Tibial nerve (tissue), 4 donors: ENCODE measurements around the gene ZNRF1. TPM values are rescaled to one million over a fixed set of nuclear protein-coding genes. Genes with fewer than 3 reads are reported as not detected.
"Not testable (repeated sequence)": the region's sequence is repeated elsewhere in the genome, so short reads cannot be mapped to it uniquely, and the experiment has no call there.

ENCODE experiments used
- DNase-seq, 2 donors: peaks; one replicate each; pipeline ENCODE4 v3.0.0-alpha.2; 2019; ENCODE audit warnings: low spot score in 2 of 2
- H3K27ac ChIP-seq, 4 donors: fragments of 200-600 bp; sonication (generic) in 3 of 4; one replicate each; pipeline ENCODE4 v1.5.1; 2017 to 2019; ENCODE audit warnings: mild to moderate bottlenecking in 1 of 4
- H3K27me3 ChIP-seq, 2 donors: fragments of 200-600 bp; sonication (generic) in 1 of 2; one replicate each; pipeline versions ENCODE4 v1.5.1 to v1.6.0; 2017 to 2019
- H3K36me3 ChIP-seq, 3 donors: fragments of 200-600 bp; sonication (generic); one replicate each; pipeline ENCODE4 v1.5.1; 2018 to 2019
- H3K4me1 ChIP-seq, 4 donors: fragments of 200-600 bp; sonication (generic) in 3 of 4; one replicate each; pipeline ENCODE4 v1.5.1; 2017 to 2019
- H3K4me3 ChIP-seq, 4 donors: fragments of 200-600 bp; sonication (generic) in 3 of 4; one replicate each; pipeline ENCODE4 v1.5.1; 2017 to 2019; ENCODE audit warnings: mild to moderate bottlenecking in 1 of 4, moderate library complexity in 1 of 4
- H3K9me3 ChIP-seq, 4 donors: fragments of 200-600 bp; sonication (generic) in 3 of 4; one replicate each; pipeline ENCODE4 v1.5.1; 2017 to 2019
- CTCF ChIP-seq, 5 experiments: fragments of 200-600 bp in 3 of 5; fragments of 450-650 bp in 2 of 5; sonication (generic) in 3 of 5; IDR thresholded peaks; one replicate each; pipeline ENCODE4 v1.5.1; 2016 to 2019; ENCODE audit warnings: antibody characterized with exemption in 5 of 5, mild to moderate bottlenecking in 3 of 5, moderate library complexity in 2 of 5
- EP300 ChIP-seq, 2 donors: sonication (generic); formaldehyde crosslinking; IDR thresholded peaks; one replicate each; pipeline ENCODE4 v1.6.1; 2017; ENCODE audit warnings: antibody characterized with exemption in 2 of 2, mild to moderate bottlenecking in 1 of 2
- POLR2A ChIP-seq, 2 donors: fragments of 450-650 bp; IDR thresholded peaks; one replicate each; pipeline ENCODE4 v1.6.1; 2017; ENCODE audit warnings: antibody characterized with exemption in 2 of 2, mild to moderate bottlenecking in 2 of 2, moderate library complexity in 2 of 2
- WGBS, 2 donors: methylation state at CpG; one replicate each; pipeline ENCODE4 v1.1.5; 2018; 5-methylcytosine and 5-hydroxymethylcytosine counted together
- total RNA-seq, 4 donors: library from RNA; depleted of rRNA; stranded (reverse); fragments of >200 nt; gene quantifications; one replicate each; pipeline ENCODE4 v1.1.0, GENCODE V29; 2016

Gene ZNRF1
- total RNA-seq, 4 donors from 2014 or later: 10.3 to 31.4 (median 14.7) TPM

GRCh38 chr16:75087375-75087979 lies 88.7 kb downstream of the ZNRF1 start:
- DNase-seq: no peak

DNA sequence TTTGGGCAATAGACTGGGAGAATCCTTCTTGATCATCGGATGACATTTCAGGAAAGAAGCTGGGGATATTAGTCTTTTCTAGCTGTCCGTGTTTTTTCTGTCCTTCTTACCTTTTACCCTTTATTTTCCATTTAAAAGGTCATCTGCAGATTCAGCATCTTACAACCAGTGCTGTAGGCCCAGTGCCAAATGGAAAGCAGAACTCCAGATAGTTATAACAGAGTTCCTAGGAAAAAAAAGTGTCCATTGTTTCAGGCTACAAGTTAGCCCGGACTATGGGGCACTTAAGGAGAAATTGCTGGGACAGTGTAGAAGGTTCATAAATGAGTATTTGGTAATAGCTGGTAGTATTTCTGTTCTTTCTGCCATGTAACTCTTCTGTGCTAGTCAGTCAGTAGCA lies 89.4 kb downstream of the ZNRF1 start:
- no peak for TF ChIP-seq POLR2A (IDR thresholded peaks at IDR 0.05)
- TF ChIP-seq CTCF (IDR thresholded peaks at IDR 0.05): no peak
- no peak for TF ChIP-seq EP300 (IDR thresholded peaks at IDR 0.05)
- H3K27me3 ChIP-seq: no peaks in the 10 kb centered on the region
- no peaks in the 10 kb centered on the region for H3K9me3 ChIP-seq
- peaks cover 0 to 25% (median 10%) of the 10 kb centered on the region in 4 donors for H3K4me1 ChIP-seq
- H3K4me3 ChIP-seq: no peak overlapping the region
- H3K27ac ChIP-seq: peak overlapping the region in 1 of 4 donors; percentile 15
- WGBS, 2 donors: 31% methylated on average over 3 of the region's 3 CpGs
- no peak for DNase-seq
- no peaks in the 10 kb centered on the region for H3K36me3 ChIP-seq

More at GRCh38 chr16:75087375-75087979, 88.7 kb downstream of the ZNRF1 start:
- Histone ChIP-seq H3K27ac (peak overlapping the region in 2 of 4 donors; percentile 15 to 58), H3K36me3 (no peaks in the 10 kb centered on the region), H3K4me1 (peaks cover 0 to 25% (median 10%) of the 10 kb centered on the region in 4 donors), H3K9me3 (no peaks in the 10 kb centered on the region), H3K27me3 (no peaks in the 10 kb centered on the region), H3K4me3 (peak overlapping the region in 1 of 4 donors; percentile 13)
- no peak for TF ChIP-seq POLR2A (IDR thresholded peaks at IDR 0.05)
- peak in 1 of 2 donors; percentile 26 for TF ChIP-seq EP300 (IDR thresholded peaks at IDR 0.05)
- 41 to 54% methylated on average over 10 of the region's 10 CpGs for WGBS, 2 donors

DNA sequence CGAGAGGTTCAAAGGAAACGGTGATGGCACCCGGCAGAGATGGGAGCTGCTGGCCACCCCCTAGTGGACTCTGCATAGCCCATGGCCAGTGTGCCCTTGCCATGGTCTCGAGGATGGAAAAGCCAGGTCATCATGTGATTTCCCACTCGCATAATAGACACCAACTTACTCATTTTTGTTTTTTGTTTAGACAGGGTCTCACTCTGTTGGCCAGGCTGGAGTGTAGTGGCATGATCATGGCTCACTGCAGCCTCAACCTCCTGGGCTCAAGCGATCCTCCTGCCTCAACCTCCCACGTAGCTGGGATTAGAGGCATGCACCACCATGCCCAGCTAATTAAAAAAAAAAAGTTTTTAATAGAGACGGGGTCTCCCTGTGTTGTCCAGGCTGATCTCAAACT lies 90.1 kb downstream of the ZNRF1 start:
- Histone ChIP-seq H3K4me1 (peaks cover 0 to 25% (median 10%) of the 10 kb centered on the region in 4 donors), H3K4me3 (no peak overlapping the region), H3K27ac (no peak overlapping the region), H3K36me3 (peaks cover 0 to 6% (median 0%) of the 10 kb centered on the region in 3 donors), H3K27me3 (no peaks in the 10 kb centered on the region), H3K9me3 (no peaks in the 10 kb centered on the region)
- TF ChIP-seq EP300 (IDR thresholded peaks at IDR 0.05) (no peak), CTCF (IDR thresholded peaks at IDR 0.05) (no peak), POLR2A (IDR thresholded peaks at IDR 0.05) (no peak)
- WGBS, 2 donors: 83 to 92% methylated on average over 8 of the region's 8 CpGs
- DNase-seq: no peak

DNA sequence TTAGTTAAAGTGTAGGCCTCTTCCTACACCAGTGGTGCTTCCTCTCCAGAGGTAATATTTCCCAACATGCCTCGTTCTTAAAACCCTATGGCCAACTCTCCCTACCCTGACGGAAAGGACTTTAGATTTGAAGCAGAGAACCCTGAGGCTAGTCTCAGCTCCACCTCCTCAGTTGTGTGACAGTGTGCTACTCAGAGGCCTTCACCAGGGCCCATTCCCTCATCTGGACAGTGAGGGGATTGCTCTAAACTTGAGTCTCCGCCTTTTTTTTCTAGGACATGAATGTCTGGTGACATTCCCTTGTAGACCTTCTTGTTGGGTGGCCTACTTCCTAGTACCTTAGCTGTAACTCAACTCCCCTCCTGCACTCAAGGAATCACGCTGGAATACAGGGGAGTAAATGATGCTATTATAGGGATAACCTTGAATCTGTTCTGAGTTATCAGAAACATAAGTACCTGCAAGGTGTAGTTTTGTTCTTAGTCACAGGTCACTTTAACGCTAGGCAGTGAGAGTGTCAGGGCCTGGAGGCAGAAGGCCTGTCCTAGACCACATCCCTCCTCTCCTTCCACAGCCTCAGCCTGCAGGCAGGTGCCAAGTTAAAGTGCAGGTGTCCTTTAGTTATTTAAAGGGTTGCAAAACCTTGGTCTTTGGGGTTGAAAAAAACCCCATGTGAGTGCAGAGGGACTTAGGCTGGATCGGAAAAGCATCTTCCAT lies 90.8 kb downstream of the ZNRF1 start:
- H3K4me3 ChIP-seq: no peak overlapping the region
- H3K36me3 ChIP-seq: peaks cover 0 to 9% (median 0%) of the 10 kb centered on the region in 3 donors
- 77 to 96% methylated on average over 6 of the region's 6 CpGs for WGBS, 2 donors
- H3K27ac ChIP-seq: no peak overlapping the region
- H3K4me1 ChIP-seq: peaks cover 0 to 25% (median 10%) of the 10 kb centered on the region in 4 donors
- TF ChIP-seq POLR2A (IDR thresholded peaks at IDR 0.05) (no peak), EP300 (IDR thresholded peaks at IDR 0.05) (no peak), CTCF (IDR thresholded peaks at IDR 0.05) (no peak)
- no peaks in the 10 kb centered on the region for H3K9me3 ChIP-seq
- no peak for DNase-seq
- no peaks in the 10 kb centered on the region for H3K27me3 ChIP-seq

- H3K4me3 ChIP-seq, DNase-seq, H3K27ac ChIP-seq, H3K27me3 ChIP-seq, H3K36me3 ChIP-seq, H3K9me3 ChIP-seq: not testable (repeated sequence)
- H3K4me1 ChIP-seq: peaks cover 0 to 25% (median 10%) of the 10 kb centered on the region in 4 donors
- WGBS, 2 donors: 81 to 100% methylated on average over 6 of the region's 6 CpGs
Measured at GRCh38 chr16:75090899-75091298, 92.1 kb downstream of the ZNRF1 start.

DNA sequence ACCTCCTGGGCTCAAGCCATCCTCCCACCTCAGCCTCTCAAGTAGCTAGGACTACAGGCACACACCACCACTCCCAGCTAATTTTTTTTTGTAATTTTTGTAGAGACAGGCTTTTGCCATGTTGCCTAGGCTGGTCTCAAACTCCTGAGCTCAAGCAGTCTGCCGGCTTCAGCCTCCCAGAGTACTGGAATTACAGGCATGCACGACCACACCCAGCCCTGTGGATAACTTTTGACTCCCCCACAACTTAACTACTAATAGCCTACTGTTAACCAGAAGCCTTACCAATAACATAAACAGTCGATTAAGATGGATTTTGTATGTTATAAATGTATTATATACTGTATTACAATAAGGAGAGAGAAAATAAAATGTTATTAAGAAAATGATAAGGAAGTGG lies 92.8 kb downstream of the ZNRF1 start:
- not testable (repeated sequence) for H3K4me3 ChIP-seq, DNase-seq, H3K9me3 ChIP-seq, H3K36me3 ChIP-seq, H3K27me3 ChIP-seq, H3K27ac ChIP-seq
- H3K4me1 ChIP-seq: peaks cover 0 to 28% (median 11%) of the 10 kb centered on the region in 4 donors
- WGBS, 2 donors: 70 to 76% methylated on average over 3 of the region's 3 CpGs
